GM12873 (cell line): Measurements from ENCODE around the gene RNF149.

Experiments used
- TF ChIP-seq, protein P1 (sequence below): IDR thresholded peaks from 2 replicates; pipeline ENCODE4 v1.5.1; 2012; ENCODE audit warnings: low read depth, mild to moderate bottlenecking, moderate library complexity, low read length, control low read depth; ENCODE audit not compliant: insufficient read depth; ENCODE audit errors: missing control alignments

The RNF149 gene

DNA sequence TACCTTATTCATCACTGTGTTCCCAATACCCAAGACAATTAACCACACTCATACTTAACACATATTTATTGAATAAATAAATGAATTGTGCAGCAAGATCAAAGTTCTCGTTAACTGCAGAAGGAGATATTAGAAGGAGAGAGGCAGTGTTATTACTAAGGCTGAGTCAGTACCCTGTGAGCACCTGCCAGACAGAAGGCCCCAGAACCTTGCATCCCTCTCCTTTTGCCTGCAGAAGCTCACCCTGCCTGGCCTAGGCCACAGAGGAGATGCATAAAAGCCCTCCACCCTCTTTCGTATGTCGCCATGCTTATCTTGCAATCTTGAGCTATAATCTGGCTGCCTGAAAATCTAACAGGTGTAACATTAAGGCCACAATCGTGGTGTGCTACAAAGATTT is 20.5 kb upstream of the RNF149 start:
- TF ChIP-seq, protein P1, sequence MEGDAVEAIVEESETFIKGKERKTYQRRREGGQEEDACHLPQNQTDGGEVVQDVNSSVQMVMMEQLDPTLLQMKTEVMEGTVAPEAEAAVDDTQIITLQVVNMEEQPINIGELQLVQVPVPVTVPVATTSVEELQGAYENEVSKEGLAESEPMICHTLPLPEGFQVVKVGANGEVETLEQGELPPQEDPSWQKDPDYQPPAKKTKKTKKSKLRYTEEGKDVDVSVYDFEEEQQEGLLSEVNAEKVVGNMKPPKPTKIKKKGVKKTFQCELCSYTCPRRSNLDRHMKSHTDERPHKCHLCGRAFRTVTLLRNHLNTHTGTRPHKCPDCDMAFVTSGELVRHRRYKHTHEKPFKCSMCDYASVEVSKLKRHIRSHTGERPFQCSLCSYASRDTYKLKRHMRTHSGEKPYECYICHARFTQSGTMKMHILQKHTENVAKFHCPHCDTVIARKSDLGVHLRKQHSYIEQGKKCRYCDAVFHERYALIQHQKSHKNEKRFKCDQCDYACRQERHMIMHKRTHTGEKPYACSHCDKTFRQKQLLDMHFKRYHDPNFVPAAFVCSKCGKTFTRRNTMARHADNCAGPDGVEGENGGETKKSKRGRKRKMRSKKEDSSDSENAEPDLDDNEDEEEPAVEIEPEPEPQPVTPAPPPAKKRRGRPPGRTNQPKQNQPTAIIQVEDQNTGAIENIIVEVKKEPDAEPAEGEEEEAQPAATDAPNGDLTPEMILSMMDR, result no peak

DNA sequence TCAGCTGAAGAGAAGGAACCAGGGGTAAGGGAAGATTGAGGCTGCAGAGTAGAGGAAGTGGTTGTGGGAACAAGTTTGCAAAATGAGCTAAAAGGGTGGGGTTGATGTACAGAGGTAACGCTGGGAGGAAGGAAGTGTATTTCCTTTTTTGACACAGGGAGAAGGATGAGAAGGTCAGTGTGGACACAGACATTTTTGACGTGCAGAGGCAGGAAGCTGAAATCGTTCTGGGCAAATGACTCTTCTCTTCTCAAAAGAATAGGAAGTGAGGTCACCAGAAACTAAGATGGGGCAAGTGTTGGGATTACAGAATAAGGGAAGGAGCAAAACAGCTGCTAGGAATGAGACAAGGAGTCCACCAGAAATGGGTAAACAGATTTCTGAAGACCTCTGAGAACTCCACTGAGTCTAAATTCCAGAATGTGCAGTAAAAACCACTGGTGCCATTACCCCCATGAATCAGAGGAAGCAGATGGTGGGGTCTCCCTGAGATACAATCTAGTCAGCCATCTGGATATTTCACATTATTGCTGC is 20.0 kb upstream of the RNF149 start:
- TF ChIP-seq, protein P1, result no peak

DNA sequence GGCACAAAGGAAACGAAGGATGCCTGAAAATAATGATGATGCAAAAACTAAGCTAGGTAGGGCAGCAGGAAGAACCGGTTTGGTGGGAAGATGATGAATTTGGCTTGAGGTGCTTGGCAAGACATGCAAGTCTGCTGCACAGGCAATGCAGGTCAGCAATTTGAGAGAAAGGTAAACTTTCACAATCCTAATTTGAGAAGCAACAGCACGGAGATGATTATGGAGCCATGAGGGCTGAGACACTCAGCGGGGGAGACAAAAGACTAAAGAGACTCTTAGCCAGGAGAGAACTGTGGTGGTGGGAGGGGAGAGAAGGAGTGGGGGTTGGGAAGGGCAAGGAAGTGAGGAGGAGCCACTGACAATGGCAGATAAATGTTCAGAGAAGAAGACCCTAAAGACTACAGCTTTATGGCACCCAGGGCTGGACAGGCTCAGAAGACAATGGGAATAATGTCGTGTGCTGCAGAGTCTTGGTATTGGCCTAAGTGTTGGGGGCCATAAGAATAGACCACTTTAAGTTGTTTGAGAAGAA is 19.4 kb upstream of the RNF149 start:
- TF ChIP-seq, protein P1, result no peak

DNA sequence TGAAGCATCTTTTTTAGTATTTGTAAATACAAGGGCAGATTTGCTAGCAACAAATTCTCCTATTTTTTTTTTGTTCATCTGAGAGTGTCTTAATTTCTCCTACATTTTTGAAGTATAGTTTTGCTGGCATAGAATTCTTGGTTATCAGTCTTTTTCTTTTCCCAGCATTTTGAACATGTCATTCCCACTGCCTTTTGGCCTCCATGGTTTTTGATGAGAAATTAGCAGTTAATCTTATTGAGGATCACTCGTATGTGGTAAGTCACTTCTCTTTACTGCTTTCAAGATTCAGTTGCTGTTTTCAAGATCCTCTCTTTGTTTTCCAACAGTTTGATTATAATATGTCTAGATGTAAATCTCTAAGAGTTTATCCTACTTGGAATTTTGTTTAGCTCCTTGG is 16.9 kb upstream of the RNF149 start:
- TF ChIP-seq, protein P1, result no peak

DNA sequence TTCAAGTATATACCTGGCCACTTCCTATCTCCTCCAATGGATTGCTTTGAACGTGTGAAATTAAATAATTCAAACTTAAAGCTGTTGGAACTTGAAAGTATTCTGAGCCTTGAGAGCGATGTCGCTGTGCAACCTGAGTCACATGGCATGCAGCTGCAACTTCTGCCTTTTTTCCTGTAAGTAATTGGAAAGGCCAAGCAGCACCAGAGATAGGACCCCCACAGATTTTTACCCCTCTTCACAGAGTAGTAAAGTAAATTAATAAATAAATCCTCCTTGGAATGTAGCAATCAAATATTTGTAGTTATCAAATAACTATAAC is 3.2 kb upstream of the RNF149 start:
- TF ChIP-seq, protein P1, result no peak

DNA sequence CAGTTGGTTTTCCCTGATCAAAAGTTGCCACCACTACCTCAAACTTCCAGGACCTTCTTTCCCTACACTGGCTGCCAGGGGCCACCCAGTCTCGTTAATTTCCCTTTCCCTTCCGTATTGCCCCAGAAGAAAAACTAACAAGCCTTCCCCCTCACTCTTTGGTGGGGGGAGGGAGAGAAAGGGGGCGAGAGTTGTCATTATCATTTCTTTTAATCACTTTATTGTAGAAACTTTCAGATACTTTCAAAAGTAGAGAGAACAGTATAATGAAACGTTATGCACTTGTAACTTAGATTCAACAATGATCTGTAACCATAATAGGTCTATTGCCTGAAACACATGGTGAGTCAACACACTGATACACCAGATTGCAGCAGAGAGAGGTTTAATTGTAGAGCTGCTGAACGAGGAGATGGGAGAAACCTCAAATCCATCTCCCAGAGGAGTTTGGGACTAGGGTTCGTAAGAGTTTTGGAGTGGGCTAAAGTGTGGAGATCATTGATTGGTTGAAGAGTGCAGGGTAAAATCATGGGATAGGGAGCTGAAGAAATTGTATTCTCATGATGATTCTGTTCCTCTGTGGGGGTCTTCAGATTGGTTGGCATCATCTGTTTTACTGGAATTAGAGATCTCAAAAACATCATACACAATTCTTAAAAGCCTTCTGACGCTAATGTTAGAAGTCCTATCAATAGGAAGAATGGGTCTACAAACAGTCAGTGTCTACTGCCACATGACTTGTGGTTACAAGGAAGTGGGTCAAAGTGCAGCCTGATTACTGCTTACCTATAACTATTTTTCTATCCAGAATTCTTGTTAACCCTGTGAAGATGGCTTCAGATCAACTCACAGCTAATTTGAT is 2.6 kb upstream of the RNF149 start:
- TF ChIP-seq, protein P1, result no peak

DNA sequence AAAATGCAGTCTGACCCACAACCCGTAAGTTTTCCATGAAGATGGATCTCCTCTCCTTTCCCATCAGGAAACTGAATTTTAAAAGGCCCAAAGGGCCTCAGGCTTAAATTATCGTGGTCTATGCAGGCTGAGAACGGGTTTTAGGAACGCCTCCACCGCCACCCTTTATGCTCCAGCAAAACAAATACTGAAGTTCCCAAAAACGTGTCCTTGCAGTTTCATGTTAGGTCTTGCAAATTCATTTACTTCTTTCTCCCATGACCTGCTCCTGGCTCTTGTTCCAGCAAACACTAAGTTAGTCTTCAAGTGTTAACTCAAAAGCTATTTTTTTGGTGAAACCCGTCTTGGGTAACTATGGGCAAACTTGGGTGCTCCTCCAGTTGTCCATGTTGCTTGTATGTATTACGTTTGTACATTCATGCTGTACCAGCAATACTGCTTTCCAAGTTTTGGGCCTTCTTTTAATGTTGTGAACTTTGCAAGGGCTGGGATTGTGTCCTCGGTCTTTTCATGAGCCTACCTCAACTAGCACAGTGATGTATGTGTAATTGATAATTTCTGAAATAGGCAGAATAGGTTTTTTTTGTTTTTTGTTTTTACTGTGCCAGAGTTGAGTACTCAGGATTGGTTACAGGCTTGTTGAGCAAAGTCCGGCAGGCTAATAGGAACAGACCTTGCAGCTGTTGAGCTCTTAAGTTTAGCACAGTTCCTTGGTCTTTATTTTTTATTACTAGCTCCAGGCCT is 1.8 kb upstream of the RNF149 start:
- TF ChIP-seq, protein P1, result no peak
